AG04450 (cell line): ENCODE data around the gene C19orf67. TPM values are rescaled to one million over a fixed set of nuclear protein-coding genes. Genes with fewer than 3 reads are reported as not detected.

Source experiments
- CTCF ChIA-PET: fragments of 300-600, 350-600 bp; formaldehyde crosslinking; extraction: SDS; loops from one replicate; lab custom pipeline; 2022; ENCODE audit warnings: antibody characterized with exemption, inconsistent platforms; lab: Charles Lee
- POLR2A ChIA-PET: fragments of 350-600 bp; formaldehyde crosslinking; extraction: SDS; loops from one replicate; lab custom pipeline; 2021; ENCODE audit warnings: antibody characterized with exemption, inconsistent platforms; lab: Yijun Ruan, JAX
- DNase-seq: peaks from one replicate; pipeline ENCODE4 v3.0.0-alpha.2; 2011; ENCODE audit warnings: low read depth, low spot score
- H3K27ac ChIP-seq: one replicate; pipeline ENCODE4 v1.5.1; 2012; ENCODE audit warnings: low read depth, low read length, control low read depth
- H3K27me3 ChIP-seq: one replicate; pipeline ENCODE4 v1.6.0; 2012; ENCODE audit warnings: low read length; ENCODE audit not compliant: control insufficient read depth, insufficient read depth
- H3K4me3 ChIP-seq: 2 replicates; pipeline ENCODE4 v1.5.1; 2011; ENCODE audit warnings: mild to moderate bottlenecking, low read depth, low read length, control low read depth
- H3K9me3 ChIP-seq: 2 replicates; pipeline ENCODE4 v1.5.1; 2012; ENCODE audit warnings: low read length; ENCODE audit not compliant: control insufficient read depth, insufficient read depth
- CTCF ChIP-seq: IDR thresholded peaks from 2 replicates; pipeline ENCODE4 v1.5.1; 2011; ENCODE audit warnings: low read depth, low read length, control low read depth, inconsistent platforms
- polyA plus RNA-seq: library from polyadenylated mRNA; depleted of rRNA; stranded (reverse); fragments of >200 nt; gene quantifications from 2 replicates; pipeline ENCODE4 v1.2.3, GENCODE V29; 2011

C19orf67 gene
- polyA plus RNA-seq, 1 experiment: not detected

DNA sequence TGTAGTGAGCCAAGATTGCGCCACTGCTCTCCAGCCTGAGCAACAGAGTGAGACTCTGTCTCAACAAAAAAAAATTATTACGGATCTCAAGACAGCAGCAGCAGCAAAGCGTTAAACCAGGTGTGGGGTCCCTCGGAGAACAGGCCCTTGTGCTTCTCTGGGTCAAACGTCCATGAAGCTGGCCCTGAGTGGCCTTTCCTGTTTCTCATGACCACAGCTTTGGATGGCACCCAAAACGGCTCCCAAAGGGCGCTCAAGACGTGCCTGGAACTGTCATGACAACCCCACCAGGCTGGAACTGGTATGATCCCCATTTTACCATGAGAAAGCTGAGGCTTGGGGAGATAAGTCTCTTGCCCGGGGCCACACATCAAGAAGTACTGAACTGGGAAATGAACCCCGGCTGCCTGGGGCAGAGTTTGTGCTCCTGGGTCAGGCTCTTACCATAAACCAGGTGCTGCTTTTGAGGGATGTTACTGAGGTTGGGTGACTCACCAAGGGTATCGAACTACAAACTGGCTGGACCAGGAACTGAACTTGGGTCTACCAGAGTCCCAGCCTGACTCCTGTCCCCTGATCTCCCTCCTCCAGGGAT, 16.6 kb upstream of the C19orf67 start:
- no peak for DNase-seq
- Histone ChIP-seq H3K4me3 (no peak overlapping the region), H3K27ac (no peak overlapping the region), H3K9me3 (no peaks in the 10 kb centered on the region), H3K27me3 (no peaks in the 10 kb centered on the region)
- ChIA-PET POLR2A (no interaction called here), CTCF (no interaction called here)
- no peak for TF ChIP-seq CTCF

DNA sequence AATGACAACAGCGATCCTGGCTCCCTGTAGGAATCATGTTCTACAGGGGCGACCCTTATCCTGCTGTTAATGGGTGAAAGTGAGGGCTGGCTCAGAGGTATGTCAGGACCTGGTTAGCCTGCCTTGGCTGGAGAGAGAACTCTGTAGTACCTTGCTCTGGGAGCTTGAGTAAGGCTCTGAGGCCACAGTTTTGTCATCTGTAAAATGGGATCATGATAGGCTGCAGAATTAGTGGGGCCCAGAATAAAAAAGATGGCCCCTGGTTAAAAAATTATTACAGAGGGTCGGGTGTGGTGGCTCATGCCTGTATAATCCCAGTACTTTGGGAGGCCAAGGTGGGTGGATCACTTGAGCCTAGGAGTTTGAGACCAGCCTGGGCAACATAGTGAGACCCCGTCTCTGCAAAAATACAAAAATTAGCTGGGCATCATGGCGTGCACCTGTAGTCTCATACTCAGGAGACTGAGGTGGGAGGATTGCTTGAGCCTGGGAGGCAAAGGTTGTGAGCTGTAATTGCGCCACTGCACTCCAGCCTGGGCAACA, 15.5 kb upstream of the C19orf67 start:
- ChIA-PET CTCF (no interaction called here), POLR2A (no interaction called here)
- no peak overlapping the region for H3K27ac ChIP-seq
- no peak overlapping the region for H3K4me3 ChIP-seq
- DNase-seq: no peak
- H3K27me3 ChIP-seq: no peaks in the 10 kb centered on the region
- H3K9me3 ChIP-seq: no peaks in the 10 kb centered on the region
- TF ChIP-seq CTCF: no peak

DNA sequence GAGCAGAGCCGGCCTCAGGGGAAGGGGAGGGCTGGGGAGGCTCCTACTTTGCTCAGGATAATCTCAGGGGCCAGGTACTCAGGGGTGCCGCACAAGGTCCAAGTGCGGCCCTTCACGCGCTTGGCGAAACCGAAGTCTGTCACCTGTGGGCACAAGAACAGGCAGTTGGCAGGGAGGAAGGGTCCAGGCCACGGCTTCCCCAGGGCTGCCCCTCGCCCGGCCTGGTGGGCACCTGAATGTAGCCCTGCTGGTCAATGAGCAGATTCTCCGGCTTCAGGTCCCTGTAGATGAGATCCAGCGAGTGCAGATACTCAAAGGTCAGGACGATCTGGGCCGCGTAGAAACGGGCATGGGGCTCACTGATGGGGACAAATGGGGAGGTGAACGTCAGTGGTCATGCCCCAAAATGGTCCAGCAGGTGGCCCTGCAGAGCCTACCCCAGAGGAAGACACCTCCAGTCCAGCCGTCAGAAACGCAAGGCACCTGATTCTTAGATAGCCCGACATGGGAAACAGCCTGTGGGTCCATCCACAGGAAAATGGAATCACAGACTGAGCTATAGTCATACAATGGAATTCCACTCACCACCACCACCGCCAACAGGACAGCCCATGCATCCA, 12.1 kb upstream of the C19orf67 start:
- H3K27ac ChIP-seq: no peak overlapping the region
- DNase-seq: no peak
- no peaks in the 10 kb centered on the region for H3K27me3 ChIP-seq
- POLR2A ChIA-PET: no interaction called here
- H3K4me3 ChIP-seq: no peak overlapping the region
- peak; percentile 22; the same call in 1 of the 2 replicates for TF ChIP-seq CTCF
- peaks cover 12% of the 10 kb centered on the region; the same call in 1 of the 2 replicates for H3K9me3 ChIP-seq
- CTCF ChIA-PET: interaction anchor here (0.6 kb wide), 1 partner anchor 38 kb away, joined by 3 read pairs; no protein-coding TSS in a partner anchor

- H3K4me3 ChIP-seq: no peak overlapping the region
- POLR2A ChIA-PET: no interaction called here
- DNase-seq: no peak
These were observed 10.8 kb upstream of the C19orf67 start for GRCh38 chr19:14096272-14096992.

More at GRCh38 chr19:14096272-14096992, 10.8 kb upstream of the C19orf67 start:
- CTCF ChIA-PET: no interaction called here
- Histone ChIP-seq H3K27me3 (no peaks in the 10 kb centered on the region), H3K9me3 (peaks cover 12% of the 10 kb centered on the region; the same call in 1 of the 2 replicates), H3K27ac (no peak overlapping the region)
- TF ChIP-seq CTCF: peak; percentile 15; the same call in 1 of the 2 replicates
